HG03457 (cell line): ENCODE measurements around the gene ZNF296.
"Not testable (repeated sequence)": the region's sequence is repeated elsewhere in the genome, so short reads cannot be mapped to it uniquely, and the experiment has no call there.

Source experiments
- ATAC-seq: cut with Tn5 transposase; IDR thresholded peaks from one replicate; pipeline ENCODE4 v1.9.1; 2021; ENCODE audit warnings: moderate number of reproducible peaks; ENCODE audit not compliant: unreplicated experiment

ZNF296 gene

GRCh38 chr19:45076029-45076850, at the start of gene ZNF296:
Gene ZNF296 (minus strand): TSS chr19:45076478. CDS start chr19:45076373, 105 bp downstream.
- ATAC-seq = no peak

- ATAC-seq = no peak
Measured at GRCh38 chr19:45125360-45125759, 49.1 kb upstream of the ZNF296 start.

GRCh38 chr19:45124021-45124420, 47.7 kb upstream of the ZNF296 start:
- ATAC-seq = no peak

- no peak for ATAC-seq
Measured at GRCh38 chr19:45123440-45123850, 47.2 kb upstream of the ZNF296 start.

GRCh38 chr19:45122832-45123231, 46.6 kb upstream of the ZNF296 start:
- ATAC-seq = no peak

GRCh38 chr19:45121827-45122345, 45.6 kb upstream of the ZNF296 start:
- no peak for ATAC-seq

GRCh38 chr19:45119582-45119981, 43.3 kb upstream of the ZNF296 start:
- ATAC-seq = no peak

GRCh38 chr19:45118591-45119355, 42.5 kb upstream of the ZNF296 start:
- ATAC-seq = not testable (repeated sequence)

- no peak for ATAC-seq
Measured at GRCh38 chr19:45118106-45118505, 41.8 kb upstream of the ZNF296 start.

GRCh38 chr19:45117671-45118070, 41.4 kb upstream of the ZNF296 start:
- no peak for ATAC-seq

- ATAC-seq = no peak
Measured at GRCh38 chr19:45117167-45117594, 40.9 kb upstream of the ZNF296 start.

- ATAC-seq = no peak
Measured at GRCh38 chr19:45115809-45116615, 39.7 kb upstream of the ZNF296 start.

GRCh38 chr19:45114116-45114515, 37.8 kb upstream of the ZNF296 start:
- no peak for ATAC-seq

- no peak for ATAC-seq
Measured at GRCh38 chr19:45113628-45114027, 37.4 kb upstream of the ZNF296 start.

- no peak for ATAC-seq
Measured at GRCh38 chr19:45112111-45112827, 36.0 kb upstream of the ZNF296 start.

- ATAC-seq = no peak
Measured at GRCh38 chr19:45110851-45111266, 34.6 kb upstream of the ZNF296 start.

- ATAC-seq = no peak
Measured at GRCh38 chr19:45107621-45108150, 31.4 kb upstream of the ZNF296 start.

GRCh38 chr19:45106363-45106762, 30.1 kb upstream of the ZNF296 start:
- not testable (repeated sequence) for ATAC-seq

- no peak for ATAC-seq
Measured at GRCh38 chr19:45104658-45105349, 28.5 kb upstream of the ZNF296 start.
